DND-41 (cell line): ENCODE data around the gene CCHCR1.

Experiments
- ATAC-seq: fragments of 200-7000 bp; cut with Tn5 transposase; 3 replicates; pipeline ENCODE4 v1.9.1; 2021; ENCODE audit warnings: low read depth; ENCODE audit not compliant: insufficient read depth
- DNase-seq: peaks from one replicate; pipeline ENCODE4 v3.0.0-alpha.2; 2020
- H2AFZ ChIP-seq: 2 replicates; pipeline ENCODE4 v1.6.0; 2012; ENCODE audit warnings: low read depth, low read length
- H3K27ac ChIP-seq: 2 replicates; pipeline ENCODE4 v1.5.1; 2012; ENCODE audit warnings: low read length, inconsistent platforms
- H3K27me3 ChIP-seq: fragments of 200-600 bp; sonication (generic); 2 replicates; pipeline ENCODE4 v1.6.0; 2012; ENCODE audit warnings: low read length, mild to moderate bottlenecking, inconsistent platforms; ENCODE audit not compliant: insufficient read depth, poor library complexity
- H3K36me3 ChIP-seq: 2 replicates; pipeline ENCODE4 v1.5.1; 2012; ENCODE audit warnings: low read length, inconsistent platforms; ENCODE audit not compliant: insufficient read depth
- H3K4me1 ChIP-seq: 2 replicates; pipeline ENCODE4 v1.5.1; 2012; ENCODE audit warnings: mild to moderate bottlenecking, low read length; ENCODE audit not compliant: insufficient read depth
- H3K4me2 ChIP-seq: 2 replicates; pipeline ENCODE4 v1.6.0; 2012; ENCODE audit warnings: mild to moderate bottlenecking, moderate library complexity, low read length, inconsistent platforms; ENCODE audit not compliant: insufficient read depth
- H3K4me3 ChIP-seq, 2 experiments: fragments of 200-600 bp in 1 of 2; shearing (Covaris generic) in 1 of 2; 2 replicates each; pipeline ENCODE4 v1.5.1; 2012 to 2016; ENCODE audit warnings: inconsistent platforms in 2 of 2, low read length in 2 of 2, mild to moderate bottlenecking in 2 of 2, low read depth in 1 of 2, moderate library complexity in 1 of 2
- H3K79me2 ChIP-seq: 2 replicates; pipeline ENCODE4 v1.6.0; 2012; ENCODE audit warnings: low read length, inconsistent platforms; ENCODE audit not compliant: insufficient read depth
- H3K9ac ChIP-seq: 2 replicates; pipeline ENCODE4 v1.6.0; 2012; ENCODE audit warnings: low read depth, mild to moderate bottlenecking, inconsistent platforms, low read length, moderate library complexity
- H3K9me3 ChIP-seq: 2 replicates; pipeline ENCODE4 v1.5.1; 2012; ENCODE audit warnings: low read length, moderate library complexity, mild to moderate bottlenecking, inconsistent platforms; ENCODE audit not compliant: insufficient read depth, severe bottlenecking
- H4K20me1 ChIP-seq: 2 replicates; pipeline ENCODE4 v1.6.0; 2012; ENCODE audit warnings: low read length; ENCODE audit not compliant: insufficient read depth
- CTCF ChIP-seq: IDR thresholded peaks from 2 replicates; pipeline ENCODE4 v1.5.1; 2012; ENCODE audit warnings: borderline replicate concordance, low read length, moderate library complexity, mild to moderate bottlenecking; ENCODE audit not compliant: poor library complexity, severe bottlenecking; ENCODE audit errors: extremely low read depth
- EZH2 ChIP-seq: IDR thresholded peaks from 3 replicates; pipeline ENCODE4 v1.6.1; 2012; ENCODE audit warnings: borderline replicate concordance, low read depth, mild to moderate bottlenecking, moderate library complexity, low read length, inconsistent platforms; ENCODE audit not compliant: severe bottlenecking

Gene CCHCR1

DNA sequence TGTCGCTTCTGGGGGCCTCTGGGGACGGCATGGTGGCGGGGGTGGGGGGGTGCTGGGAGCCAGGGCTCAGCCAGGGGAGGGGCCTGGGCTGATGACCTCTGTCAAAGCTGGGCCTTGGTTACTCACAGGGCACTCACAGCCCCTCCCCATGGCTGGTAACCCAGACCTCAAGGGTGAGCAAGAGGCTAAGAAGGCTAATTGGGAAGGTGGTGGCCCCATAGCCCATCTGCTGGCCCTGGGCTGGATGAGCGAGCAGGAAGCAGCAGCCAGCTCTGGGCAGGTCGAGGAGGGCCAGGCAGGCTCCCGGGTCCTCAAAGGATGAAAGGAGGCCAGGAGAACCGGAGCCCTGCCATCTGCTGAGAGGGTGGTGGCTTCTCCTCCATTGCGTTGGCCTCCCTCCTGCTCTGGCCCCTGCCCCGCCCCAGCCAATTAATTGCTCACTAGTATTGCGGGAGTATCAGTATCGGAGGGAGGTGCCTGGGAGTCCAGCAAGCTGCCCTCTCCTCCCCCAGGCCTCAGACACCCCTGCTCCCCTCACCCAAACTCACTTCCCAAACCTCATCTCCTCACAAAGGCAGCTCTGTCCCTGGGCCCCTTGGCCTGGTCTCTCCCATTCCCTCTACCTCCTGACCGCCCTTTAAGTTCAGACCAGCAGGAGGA is 36.3 kb downstream of the CCHCR1 start:
- H3K79me2 ChIP-seq: no peaks in the 10 kb centered on the region
- ATAC-seq (no peak), DNase-seq (no peak)
- no peak for TF ChIP-seq CTCF
- no peak for TF ChIP-seq EZH2
- no peak overlapping the region for H3K4me3 ChIP-seq
- H3K9me3 ChIP-seq: no peaks in the 10 kb centered on the region
- no peaks in the 10 kb centered on the region for H3K36me3 ChIP-seq
- H3K4me2 ChIP-seq: no peak overlapping the region
- no peak overlapping the region for H3K9ac ChIP-seq
- no peaks in the 10 kb centered on the region for H3K4me1 ChIP-seq
- no peaks in the 10 kb centered on the region for H4K20me1 ChIP-seq
- no peak overlapping the region for H2AFZ ChIP-seq
- H3K27ac ChIP-seq: no peak overlapping the region
- H3K27me3 ChIP-seq: peaks cover 26% of the 10 kb centered on the region

- Histone ChIP-seq H3K4me1 (no peaks in the 10 kb centered on the region), H3K36me3 (no peaks in the 10 kb centered on the region), H3K27ac (no peak within 1 kb of the TSS), H3K9ac (no peak within 1 kb of the TSS), H4K20me1 (no peaks in the 10 kb centered on the region), H2AFZ (no peak within 1 kb of the TSS), H3K27me3 (peaks cover 33% of the 10 kb centered on the region), H3K4me3 (no peak within 1 kb of the TSS), H3K4me2 (no peak within 1 kb of the TSS), H3K9me3 (no peaks in the 10 kb centered on the region), H3K79me2 (no peaks in the 10 kb centered on the region)
- TF ChIP-seq CTCF: no peak
- TF ChIP-seq EZH2: no peak
- ATAC-seq (no peak), DNase-seq (no peak)
Measured at GRCh38 chr6:31120151-31120915, 37.3 kb downstream of the CCHCR1 start, which contains the start of gene CDSN. Gene CDSN, minus strand, starts transcription at chr6:31120446. Its CDS starts 27 bp downstream, at chr6:31120419.

DNA sequence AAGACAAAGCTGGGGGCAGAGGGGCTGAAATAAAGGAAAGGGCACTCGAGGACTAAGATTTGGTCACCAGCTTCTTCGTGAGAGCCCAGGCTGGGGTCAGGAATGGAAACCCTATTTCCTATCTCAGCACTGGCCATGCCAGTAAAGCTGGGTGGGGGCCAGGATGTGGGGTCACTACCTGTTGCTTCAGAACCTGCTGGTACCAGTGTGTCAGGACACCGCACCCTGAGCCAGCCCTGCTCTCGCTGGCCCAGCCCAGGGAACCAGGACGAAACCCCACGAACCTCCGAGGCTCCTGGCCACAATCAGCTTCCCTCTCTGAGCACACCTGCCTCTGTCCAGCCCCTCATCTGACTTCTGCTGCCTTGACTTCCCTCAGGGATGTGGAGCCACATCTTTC is 39.4 kb downstream of the CCHCR1 start:
- no peaks in the 10 kb centered on the region for H3K9me3 ChIP-seq
- H3K4me1 ChIP-seq: no peaks in the 10 kb centered on the region
- H3K27me3 ChIP-seq: peaks cover 41% of the 10 kb centered on the region

More for the DNA sequence above, 39.4 kb downstream of the CCHCR1 start:
- Histone ChIP-seq H3K27ac (no peak overlapping the region), H4K20me1 (no peaks in the 10 kb centered on the region), H3K4me2 (no peak overlapping the region), H3K9ac (no peak overlapping the region), H3K4me3 (no peak overlapping the region), H2AFZ (no peak overlapping the region), H3K36me3 (no peaks in the 10 kb centered on the region), H3K79me2 (no peaks in the 10 kb centered on the region)
- DNase-seq (no peak), ATAC-seq (no peak)
- no peak for TF ChIP-seq CTCF
- no peak for TF ChIP-seq EZH2
